GM19099 (cell line): ENCODE data around the gene CD79B.

ENCODE experiments used
- POLR2A ChIP-seq: IDR thresholded peaks from 3 replicates; pipeline ENCODE4 v1.6.1; 2011; ENCODE audit warnings: low read depth; ENCODE audit not compliant: insufficient read length; ENCODE audit errors: extremely low read depth

CD79B gene

DNA sequence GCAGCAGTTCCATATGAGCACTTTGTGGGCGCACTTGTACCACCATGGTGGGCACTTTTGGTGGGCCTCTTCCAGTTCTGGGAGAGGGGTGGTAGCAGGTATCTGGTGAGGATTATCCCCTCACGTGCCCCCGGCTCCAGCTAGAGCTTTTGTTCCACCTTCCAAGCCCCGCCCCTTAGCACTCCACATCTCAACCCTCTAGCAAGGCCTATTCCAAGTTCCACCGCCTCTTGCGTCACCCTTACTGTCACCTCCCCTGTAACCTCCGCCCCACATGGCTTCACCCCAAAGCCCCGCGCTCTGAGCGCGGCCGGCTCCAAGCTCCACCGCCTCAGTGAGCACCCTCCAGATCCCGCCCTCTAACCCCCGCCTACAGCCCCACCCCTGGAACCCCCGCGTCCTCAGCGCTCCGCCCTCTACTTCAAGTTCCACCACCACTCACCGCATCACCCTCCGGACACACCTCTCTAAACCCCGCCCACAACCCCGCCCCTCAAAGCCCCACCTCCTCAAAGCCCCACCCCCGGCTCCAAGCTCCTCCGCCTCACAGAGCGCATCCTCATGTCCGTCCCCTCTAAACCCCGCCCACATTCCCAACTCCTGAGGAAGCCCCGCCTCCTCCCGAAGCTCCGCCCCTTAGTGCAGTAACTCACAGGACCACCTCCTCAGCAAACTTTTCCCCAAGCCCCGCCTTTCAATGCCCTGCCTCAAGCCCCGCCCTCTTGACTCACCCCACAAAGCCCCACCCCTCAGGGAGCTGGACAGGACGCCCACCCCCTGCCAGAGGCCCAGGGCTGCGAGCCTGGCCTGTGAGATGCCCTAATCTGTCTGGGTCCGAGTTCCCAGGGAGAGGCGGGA, 29.5 kb upstream of the CD79B start:
- no peak for TF ChIP-seq POLR2A

DNA sequence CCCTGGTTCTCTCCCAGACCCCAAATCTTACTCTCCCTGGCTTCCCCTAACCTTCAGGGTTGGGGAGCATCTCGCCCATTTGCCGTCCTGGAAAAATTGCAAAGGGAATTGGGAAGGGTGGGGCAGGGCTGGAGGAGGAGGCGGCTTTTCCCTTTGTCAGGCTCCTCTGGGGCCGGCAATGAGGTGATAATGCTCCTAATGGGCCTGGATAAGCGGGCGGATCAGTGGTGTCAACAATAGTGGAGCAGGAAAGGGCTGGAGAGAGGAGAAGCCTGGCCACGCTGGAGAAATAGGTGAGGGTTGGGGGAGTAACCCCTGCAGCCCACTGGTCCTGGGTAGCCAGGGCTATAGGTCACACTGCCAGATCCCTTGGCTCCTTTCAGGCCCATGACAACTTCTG, 28.3 kb upstream of the CD79B start:
- TF ChIP-seq POLR2A = no peak

DNA sequence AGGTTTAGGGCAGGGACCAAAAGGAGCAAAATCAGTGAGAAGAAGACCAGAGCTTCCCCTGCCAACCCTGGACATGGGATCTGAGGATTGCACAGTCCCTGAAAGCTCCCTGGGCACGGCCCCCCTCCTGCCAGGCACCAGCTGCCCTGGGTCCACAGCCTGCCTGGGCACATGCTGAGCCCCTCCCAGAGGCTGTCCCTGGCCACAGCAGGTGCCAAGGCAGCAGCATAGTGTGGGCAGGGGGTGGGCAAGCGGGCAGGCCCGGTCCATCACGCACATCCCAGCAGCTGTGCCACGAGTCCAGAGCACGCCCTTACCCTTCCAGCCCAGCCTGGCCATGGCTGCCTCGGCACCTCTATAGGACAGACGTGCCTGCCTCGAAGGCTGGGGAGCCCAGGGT, 27.9 kb upstream of the CD79B start:
- no peak for TF ChIP-seq POLR2A

DNA sequence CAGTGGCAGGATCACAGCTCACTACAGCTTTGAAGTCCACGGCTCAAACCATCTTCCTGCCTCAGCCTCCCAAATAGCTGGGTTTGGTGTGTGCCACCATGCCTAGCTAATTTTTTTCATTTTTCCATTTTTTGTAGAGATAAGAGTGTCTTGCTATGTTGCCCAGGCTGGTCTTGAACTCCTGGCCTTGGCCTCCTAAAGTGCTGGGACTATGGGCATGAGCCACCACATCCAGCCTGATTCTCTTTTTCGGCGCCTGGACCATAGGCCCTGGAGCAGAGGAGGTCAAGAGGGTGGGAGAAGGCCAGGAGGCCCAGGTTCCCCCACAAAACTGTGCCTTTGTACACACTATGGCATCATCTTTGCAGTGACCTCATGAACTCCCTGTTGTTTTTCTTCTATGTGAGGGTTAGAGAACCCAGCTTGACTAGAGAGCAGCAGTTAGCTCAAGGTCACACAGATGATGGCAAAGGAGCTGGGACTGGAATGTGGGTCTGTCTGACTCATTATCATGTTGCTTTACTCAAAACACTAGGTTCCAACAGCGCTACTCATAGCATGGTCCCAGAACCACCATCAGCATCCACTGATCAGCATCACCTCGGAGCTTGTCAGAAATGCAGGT, 24.3 kb upstream of the CD79B start:
- no peak for TF ChIP-seq POLR2A

DNA sequence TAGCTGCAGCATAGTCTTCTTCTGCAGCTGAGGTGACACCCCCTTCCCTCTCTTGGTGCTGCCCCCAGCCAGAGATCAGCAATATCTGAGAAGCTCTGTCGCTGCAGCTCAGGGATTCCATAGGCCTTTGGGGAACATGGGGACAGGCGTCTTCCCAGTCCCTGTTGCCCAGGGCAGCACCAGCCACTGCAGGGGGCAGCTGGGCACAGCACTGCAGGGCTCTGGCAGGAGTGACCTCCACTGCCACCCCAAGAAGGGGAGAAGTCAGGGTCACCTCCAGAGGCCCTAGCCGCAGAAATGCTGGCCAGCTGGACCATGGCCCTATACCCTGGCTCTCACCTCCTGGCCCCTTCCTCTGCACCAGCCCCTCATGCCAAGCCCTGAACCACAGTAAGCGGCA, 23.7 kb upstream of the CD79B start:
- no peak for TF ChIP-seq POLR2A

DNA sequence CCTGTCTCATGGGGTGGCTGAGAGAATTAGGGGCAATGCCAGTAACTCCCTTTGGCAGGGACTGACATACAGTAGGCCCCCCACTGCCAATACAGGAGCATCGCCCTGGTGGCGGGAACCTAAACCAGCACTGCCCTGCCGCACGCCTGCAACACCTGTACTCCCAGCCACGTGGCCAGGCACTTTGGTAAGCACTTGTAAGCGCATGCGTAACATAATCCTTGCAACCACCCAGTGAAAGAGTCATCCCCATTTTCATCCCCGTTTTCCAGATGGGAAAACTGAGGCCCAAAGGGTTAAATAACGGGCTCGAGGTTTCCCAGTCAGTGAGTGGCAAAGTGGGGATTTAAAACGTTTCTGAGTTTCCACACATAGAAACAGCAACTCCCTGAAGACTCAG, 23.1 kb upstream of the CD79B start:
- TF ChIP-seq POLR2A = no peak

DNA sequence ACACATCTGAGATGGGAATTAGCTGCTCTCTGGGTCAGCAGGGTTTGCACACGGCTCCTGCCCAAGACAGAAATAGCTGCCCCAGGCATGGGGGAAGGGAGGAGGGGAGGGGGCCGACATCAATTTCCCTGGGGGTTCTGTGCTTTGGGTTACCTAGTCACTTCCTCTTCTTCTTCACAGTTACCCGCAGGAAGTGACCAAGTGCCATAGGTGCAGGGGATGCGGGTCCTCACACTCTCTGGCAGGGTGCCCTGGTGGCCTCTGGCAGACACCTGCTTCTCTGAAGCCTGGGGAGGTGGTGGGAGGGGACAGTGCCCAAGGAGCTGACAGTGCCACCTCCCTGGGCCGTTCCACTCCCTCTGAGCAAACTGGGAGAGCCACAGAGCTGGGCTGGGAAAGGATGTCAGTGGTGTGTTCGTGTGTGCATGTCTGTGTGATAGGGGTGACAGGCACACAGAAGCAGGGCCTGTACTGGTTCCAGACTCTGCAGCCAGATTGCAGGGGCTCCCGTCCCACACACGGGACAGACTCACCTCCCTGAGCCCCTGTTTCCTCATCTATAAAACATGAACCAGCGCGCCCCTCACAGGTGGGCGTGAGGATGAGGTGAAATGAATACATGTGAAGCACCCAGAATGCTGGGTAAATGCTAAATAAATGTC, 22.4 kb upstream of the CD79B start:
- no peak for TF ChIP-seq POLR2A

DNA sequence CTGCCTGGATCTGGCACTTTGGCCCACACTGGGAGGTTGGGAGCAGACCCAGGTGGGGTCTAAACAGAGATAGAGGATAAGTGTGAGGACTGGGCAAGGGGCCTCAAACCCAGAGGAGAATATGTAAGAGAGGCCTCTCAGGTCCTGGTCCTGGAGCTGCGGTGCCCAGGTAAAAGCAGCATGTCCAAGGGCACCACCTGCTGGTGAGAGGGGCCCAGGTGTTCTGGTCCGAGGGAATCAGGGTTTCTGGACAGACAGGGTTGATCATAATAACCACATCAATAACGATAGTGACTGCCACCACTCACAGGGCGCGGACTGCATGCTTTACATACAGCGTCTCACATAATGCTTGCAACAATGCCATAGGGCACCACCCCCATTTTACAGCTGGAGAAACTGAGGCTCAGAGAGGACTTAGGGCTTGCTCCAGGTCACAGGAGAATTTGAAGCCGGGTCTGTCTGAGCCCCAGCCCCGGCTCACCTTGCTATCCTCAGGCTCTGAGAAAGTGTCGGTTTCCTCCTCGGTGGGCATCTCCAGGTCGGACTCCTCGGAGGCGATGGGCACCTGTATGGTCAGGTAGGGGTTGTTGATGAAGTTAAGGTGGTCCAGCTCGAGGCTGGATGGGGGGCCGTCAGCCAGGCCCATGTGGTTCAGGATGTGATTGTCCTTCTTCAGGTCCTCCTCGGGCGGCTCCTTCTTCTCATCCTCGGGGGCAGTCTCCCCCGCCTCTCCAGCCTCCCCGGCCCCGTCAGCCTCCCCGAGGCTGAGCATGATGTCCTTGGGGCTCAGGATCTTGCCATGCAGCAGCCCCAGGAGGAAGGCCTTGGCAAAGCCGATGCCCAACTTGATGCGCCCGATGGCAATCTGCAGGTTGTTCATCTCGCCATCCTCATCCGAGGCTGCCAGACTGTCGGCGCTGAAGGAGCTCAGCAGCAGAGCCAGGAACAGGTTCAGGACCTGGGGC, 19.1 kb upstream of the CD79B start:
- TF ChIP-seq POLR2A = no peak

DNA sequence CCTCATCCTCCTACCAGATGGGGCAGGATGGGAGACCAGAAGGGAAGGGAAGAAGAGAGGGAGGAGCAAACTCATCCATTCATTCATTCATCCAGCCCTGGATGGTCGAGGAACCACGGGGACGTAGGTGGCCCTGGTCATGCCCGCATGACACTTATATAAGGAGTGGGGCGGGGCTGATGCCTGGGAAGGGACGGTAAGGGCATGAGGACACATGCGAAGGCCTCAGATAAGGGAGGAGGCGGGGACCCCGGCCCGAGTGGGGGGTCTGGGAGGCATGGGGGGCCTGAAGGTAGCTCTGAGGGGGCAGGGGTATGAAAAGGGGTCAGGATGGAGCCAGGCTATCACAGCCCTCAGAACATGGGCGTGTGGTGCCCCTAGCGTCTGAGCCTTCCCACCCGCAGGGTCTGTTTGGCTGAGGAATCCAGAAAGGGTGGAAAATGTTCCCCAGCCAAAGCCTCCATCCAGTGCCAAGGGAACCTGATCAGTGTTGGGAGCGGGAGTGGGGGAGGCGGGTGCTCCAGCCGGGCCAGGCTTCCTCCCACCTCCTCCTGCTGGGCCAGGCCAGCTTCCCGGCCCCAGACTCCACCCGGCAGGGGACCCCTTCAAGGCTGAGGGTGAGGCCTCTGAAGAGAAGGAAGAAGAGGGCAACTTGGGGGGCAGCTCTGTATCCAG, 17.6 kb upstream of the CD79B start:
- no peak for TF ChIP-seq POLR2A

DNA sequence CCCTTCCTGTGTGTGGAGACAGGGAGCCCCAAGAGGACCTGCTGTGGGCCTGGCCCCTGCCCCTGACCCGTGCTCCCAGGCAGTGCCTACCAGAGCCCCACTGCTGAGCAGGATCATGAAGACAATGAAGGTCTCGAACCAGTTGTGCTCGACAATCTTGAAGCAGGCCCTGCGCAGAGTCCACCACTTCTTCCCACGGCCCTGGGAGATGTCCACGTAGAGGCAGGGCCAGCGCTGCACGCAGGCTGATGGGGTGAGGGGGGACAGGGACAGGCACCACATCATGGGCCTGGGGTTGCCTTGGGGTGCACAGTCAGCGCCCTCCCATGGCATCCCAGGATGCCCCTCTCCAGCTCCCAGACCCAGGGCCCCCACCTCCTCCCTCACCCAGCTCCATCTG, 16.4 kb upstream of the CD79B start:
- TF ChIP-seq POLR2A = no peak

DNA sequence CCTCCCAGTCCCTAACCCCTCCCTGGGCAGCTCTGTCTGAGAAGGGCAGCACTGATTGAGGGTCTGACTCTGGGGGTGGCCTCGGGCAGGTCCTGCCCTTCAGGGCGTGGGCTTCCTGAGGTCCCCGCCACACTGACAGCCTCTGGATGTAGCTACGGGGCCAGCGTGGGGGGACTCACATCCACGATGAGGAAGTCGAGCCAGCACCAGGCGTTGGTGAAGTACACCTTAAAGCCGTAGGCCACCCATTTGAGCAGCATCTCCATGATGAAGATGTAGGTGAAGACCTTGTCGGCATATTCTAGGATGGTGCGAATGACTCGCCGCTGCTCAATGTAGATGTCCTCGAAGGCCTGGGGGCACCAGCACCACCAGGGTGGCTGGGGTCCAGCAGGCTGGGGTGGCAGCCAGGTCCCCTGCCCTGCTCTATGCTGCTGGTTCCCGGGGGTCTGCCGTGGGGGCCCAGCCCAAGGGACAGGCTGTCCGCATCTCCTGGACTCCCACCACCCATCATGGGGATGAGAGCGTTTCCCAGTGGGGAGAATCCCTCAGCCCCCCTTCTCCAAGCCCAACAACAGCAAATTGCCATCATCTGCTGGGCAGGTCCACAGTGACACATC, 15.7 kb upstream of the CD79B start:
- TF ChIP-seq POLR2A = no peak

DNA sequence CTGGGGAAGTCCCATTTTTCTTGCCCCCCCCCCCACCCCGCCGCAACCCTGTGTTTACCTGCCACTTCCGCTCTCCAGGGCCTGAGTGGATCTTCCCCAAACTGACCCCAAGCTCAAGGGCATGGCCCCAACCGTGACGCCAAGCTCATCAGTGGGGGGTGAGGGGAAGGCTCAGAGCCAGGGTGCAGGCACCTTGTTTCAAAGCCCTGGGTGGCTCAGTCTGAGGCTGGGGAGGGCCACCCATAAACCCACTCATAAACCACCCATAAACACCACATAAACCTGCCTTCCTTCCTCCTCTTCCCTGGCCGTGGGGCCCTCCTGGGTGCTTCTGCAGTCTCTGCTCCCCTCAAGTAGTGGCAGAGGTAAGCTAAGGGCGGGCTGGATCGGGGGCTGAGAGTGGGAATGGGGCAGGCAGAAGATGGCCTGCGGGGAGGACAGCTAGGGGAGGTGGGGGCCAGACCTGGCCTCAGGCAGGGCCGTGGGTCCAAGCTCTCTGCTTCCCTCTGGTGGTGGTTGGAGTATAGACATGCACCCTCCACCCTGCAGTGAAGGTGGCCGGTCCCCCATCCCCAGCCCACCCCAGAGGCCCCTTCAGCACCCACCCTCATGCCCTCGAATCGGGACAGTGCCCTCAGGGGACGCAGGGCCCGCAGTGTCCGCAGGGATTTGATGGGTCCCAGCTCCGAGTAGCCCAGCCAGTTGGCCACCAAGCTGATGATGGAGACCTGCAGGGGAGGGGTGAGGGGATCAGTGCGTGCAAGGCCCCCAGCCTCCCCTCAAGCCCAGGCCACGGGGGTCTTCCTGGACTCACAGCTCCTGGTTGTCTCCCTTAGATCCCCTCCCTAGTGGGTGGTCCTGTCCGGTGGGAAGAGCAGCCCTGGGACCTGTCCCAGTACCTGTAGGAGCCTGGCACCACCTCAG, 14.6 kb upstream of the CD79B start:
- TF ChIP-seq POLR2A = peak; percentile 15
